GM12873 (cell line): Measurements from ENCODE around the gene MAPKAPK5.
A peak's percentile ranks its signal among the peaks of the same experiment; 100 is the strongest.

Experiments
- TF ChIP-seq, protein P1 (sequence below): IDR thresholded peaks from 2 replicates; pipeline ENCODE4 v1.5.1; 2012; ENCODE audit warnings: low read depth, mild to moderate bottlenecking, moderate library complexity, low read length, control low read depth; ENCODE audit not compliant: insufficient read depth; ENCODE audit errors: missing control alignments

Gene MAPKAPK5

DNA sequence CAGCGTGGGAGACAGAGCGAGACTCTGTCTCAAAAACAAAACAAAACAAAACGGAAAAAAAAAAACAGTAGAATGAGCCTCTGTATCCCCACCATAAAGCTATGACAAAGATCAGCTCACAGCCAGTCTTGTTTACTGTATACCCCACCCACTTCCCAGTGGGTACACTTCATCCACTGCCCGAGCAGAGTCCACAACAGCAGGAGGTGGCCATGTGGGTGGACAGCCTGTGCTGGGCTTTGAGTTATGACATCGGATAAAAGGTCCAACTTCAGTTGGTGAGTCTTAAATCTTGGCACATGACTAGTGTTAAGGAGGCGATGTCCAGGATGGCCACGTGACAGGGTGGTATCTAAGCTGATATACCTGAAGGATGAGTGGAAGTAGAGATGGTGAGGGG lies 34.8 kb upstream of the MAPKAPK5 start:
- TF ChIP-seq, protein P1, sequence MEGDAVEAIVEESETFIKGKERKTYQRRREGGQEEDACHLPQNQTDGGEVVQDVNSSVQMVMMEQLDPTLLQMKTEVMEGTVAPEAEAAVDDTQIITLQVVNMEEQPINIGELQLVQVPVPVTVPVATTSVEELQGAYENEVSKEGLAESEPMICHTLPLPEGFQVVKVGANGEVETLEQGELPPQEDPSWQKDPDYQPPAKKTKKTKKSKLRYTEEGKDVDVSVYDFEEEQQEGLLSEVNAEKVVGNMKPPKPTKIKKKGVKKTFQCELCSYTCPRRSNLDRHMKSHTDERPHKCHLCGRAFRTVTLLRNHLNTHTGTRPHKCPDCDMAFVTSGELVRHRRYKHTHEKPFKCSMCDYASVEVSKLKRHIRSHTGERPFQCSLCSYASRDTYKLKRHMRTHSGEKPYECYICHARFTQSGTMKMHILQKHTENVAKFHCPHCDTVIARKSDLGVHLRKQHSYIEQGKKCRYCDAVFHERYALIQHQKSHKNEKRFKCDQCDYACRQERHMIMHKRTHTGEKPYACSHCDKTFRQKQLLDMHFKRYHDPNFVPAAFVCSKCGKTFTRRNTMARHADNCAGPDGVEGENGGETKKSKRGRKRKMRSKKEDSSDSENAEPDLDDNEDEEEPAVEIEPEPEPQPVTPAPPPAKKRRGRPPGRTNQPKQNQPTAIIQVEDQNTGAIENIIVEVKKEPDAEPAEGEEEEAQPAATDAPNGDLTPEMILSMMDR, result no peak

DNA sequence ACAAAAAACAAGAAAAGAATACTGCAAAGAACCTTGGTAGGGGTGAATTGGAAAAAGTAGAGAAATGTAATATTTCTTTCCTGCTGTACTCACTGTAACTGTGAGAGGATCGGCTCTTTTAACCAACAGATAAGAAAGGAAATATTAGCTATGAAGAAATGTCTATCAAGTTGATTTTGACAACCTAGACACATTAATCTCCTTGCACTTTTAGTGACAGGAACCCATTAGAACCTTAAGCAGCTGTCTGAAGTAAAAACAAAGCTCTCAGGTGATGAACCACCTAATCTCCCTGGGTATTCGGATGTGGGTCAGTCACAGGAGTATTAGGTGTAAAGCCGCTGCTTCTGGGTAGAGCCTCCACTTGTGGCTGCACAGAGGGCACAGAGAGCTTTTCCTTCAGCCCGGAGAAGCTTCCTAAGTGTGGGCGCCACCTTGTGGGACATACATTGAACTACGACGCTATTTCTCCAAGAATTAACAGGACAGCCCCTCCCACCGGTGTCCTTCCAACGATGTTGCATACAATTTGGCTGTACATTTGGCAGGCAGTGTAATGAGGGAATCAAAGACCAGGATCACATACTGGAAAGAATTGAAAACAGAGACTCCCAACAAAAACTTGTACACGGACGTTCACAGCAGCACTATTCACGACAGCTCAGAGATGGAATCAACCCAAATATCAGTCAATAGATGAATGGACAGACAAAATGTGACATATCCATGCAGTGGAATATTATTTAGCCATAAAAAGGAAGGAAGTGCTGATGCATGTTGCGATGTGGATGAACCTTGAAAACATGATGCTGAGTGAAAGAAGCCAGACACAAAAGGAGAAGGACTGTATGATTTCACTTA lies 28.9 kb upstream of the MAPKAPK5 start:
- TF ChIP-seq, protein P1, result peak; percentile 87

DNA sequence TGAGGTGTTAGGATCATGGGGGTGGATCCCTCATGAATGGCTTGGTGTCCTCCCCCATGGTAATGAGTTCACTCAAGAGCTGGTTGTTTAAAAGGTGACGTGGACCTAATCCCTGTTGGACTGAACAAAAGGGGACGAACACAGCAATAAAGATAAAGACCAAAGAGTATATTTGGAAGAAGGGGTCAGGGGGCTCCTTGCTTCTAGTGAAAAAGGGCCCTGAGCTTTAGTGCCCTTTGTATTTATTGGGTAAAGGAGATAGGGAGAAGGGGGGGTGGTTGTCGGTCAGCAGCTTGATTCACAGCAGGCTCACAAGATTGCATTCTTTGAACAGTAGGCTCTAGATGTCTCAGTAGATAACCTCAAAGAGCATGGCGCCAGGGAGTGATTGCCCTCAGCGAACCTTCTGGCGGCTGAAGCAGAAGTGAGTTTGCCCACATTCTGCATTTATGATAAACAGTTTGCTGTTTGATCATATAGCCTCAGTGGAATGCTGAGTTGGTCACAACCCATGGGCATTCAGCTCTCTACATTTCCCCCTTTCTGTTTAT lies 25.9 kb upstream of the MAPKAPK5 start:
- TF ChIP-seq, protein P1, result no peak

DNA sequence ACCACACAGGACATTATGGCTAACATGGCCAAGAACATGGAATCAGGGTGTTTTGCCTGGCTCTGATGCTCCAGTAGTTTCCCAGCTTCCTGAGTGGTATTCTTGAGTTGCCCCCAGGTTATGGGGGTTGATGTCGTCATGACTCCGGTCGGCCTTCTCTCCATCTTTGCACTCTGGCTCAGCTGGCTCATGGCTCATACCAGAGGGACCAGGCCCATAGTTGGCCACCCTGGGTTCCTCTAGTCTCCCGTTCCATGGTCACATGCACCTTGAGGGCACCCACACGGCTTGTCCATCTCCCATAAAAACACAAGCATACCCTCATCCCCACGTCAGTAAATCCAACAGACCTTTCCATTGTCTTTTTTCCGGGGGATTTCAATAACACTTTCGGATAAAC lies 23.7 kb upstream of the MAPKAPK5 start:
- TF ChIP-seq, protein P1, result no peak

DNA sequence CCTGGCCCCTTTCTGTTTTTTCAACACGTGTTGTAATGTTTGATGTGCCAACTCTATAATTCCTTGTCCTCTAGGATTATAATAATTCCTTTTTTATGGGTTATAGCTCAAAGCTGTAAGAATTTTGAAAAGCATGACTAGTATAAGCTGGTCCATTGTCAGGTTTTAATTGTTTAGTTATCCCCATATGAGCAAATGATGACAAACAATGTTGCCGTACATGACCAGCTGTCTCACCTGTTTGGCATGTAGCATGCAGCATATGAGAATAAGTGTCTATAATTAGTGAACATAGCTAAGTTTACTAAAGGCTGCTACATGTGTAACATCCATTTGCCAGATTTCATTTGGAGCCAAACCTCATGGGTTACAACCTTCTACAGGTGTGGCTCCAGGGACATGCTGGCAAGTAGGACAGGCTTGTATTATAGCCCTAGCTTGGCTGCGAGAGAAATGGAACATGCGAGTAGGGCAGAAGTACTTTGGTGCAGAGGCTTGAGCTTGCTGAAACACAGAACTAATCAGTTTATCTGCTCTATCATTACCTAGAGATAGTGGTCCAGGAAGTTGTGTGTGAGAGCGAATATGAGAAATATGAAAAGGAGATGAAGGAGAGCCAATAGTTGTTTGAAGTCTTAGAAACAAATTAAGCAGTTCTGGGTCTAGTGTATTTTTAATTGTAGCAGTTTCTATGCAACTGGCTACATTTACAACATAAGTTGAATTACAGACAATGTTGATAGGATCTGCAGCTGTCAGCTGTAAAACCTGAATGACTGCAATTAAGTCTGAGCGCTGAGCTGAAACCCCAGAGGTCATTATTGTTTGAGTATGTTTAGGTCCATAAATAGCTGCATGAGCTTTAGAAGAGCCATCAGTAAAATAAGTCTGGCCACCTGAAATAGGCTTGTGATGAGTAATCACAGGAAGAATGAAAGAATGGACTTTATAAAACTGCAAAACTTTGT lies 22.6 kb upstream of the MAPKAPK5 start:
- TF ChIP-seq, protein P1, result no peak

DNA sequence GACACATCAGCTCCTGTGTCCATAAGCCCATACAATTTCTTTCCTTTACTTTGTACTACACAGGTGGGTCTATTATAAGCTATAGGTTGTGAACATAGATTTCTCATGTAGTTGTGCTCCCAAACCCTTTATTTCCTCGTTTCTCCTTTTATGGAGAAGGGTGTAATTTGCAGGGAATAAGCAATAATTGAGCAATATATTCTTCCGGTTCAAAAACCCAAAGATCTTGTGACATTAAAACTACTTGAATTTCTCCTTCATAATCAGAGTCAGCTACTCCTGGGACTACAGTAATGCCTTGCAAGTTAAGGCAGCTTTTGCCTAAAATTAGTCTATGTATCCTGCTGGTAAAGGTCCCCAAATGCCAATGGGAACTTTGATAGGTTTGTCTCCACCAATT lies 19.1 kb upstream of the MAPKAPK5 start:
- TF ChIP-seq, protein P1, result no peak

DNA sequence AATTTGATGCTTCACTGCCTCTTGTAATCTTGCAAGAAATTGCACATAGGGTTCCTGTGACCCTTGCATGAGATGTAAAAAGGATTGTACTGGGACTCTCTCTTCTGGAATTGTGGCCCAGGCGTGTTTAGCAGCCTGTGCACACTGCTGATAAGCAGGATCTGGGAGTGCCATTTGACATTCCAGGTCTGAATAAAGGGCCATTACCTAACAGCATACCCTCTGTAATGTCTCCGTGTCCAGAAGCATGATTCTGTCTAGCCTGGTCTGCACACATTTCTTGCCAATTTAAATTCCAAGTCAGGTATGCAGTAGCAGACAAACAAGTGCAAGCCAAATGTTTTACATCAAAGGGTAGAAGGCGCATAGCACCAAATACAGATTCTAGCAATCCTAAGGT lies 18.1 kb upstream of the MAPKAPK5 start:
- TF ChIP-seq, protein P1, result no peak
